K562 (cell line): Measurements from ENCODE around the gene YAP1. TPM values are rescaled to one million over a fixed set of nuclear protein-coding genes. Genes with fewer than 3 reads are reported as not detected.

Source experiments
- ATAC-seq: fragments of 200-7000 bp; cut with Tn5 transposase; 3 replicates; pipeline ENCODE4 v1.9.1; 2020; ENCODE audit warnings: moderate library complexity
- BruUV-seq: library from RNA; stranded (reverse); fragments of 400-500 nt; replicated peaks from 2 replicates; lab custom pipeline; 2021; lab: Mats Ljungman, UMichigan
- CTCF ChIA-PET: fragments of 300-600 bp; formaldehyde crosslinking; extraction: SDS; loops from one replicate; lab custom pipeline; 2021; ENCODE audit warnings: low intra/inter-chr PET ratio; lab: Yijun Ruan, JAX
- POLR2A ChIA-PET: fragments of 300-600, 350-650 bp; sonication (Branson Sonifier 250); formaldehyde crosslinking; extraction: SDS; loops from one replicate; lab custom pipeline; 2021; ENCODE audit warnings: antibody characterized with exemption, inconsistent platforms; lab: Yijun Ruan, JAX
- DNase-seq, 4 experiments: peaks; one replicate each; pipeline versions ENCODE4 v3.0.0 to v3.0.0-alpha.2; 2011 to 2018; ENCODE audit warnings: low spot score in 3 of 4, mixed read lengths in 3 of 4; ENCODE audit errors: extremely low read depth in 1 of 4
- FAIRE-seq: peaks from 2 replicates; lab custom pipeline; 2011; peaks lifted over from hg19 to GRCh38; lab: Jason Lieb, UNC
- H2AFZ ChIP-seq: 2 replicates; pipeline ENCODE4 v1.6.0; 2011; ENCODE audit warnings: low read depth, low read length, control low read depth, inconsistent platforms
- H3K27ac ChIP-seq: fragments of 200-600 bp; 3 replicates; pipeline ENCODE4 v1.8.0; 2011; ENCODE audit warnings: low read depth, mild to moderate bottlenecking, control low read depth, inconsistent platforms, low read length, moderate library complexity, mixed read lengths; ENCODE audit errors: extremely low read depth
- H3K27me3 ChIP-seq, 2 experiments: fragments of 300-600 bp in 1 of 2; 2 replicates in 1 of 2; 3 replicates in 1 of 2; pipeline versions ENCODE4 v1.6.0 to v1.8.0; 2011; ENCODE audit warnings: inconsistent platforms in 2 of 2, low read length in 2 of 2, mild to moderate bottlenecking in 1 of 2, mixed read lengths in 1 of 2, moderate library complexity in 1 of 2; ENCODE audit not compliant: control insufficient read depth in 2 of 2, insufficient read depth in 2 of 2
- H3K36me3 ChIP-seq: fragments of 300-600 bp; 3 replicates; pipeline ENCODE4 v1.8.0; 2011; ENCODE audit warnings: mild to moderate bottlenecking, low read length, inconsistent platforms; ENCODE audit not compliant: control insufficient read depth, insufficient read depth
- H3K4me1 ChIP-seq, 2 experiments: fragments of 200-600 bp in 1 of 2; replicated peaks in 1 of 2; 2 replicates in 1 of 2; 3 replicates in 1 of 2; pipeline versions ENCODE4 v1.5.1 to v1.8.0; 2011; ENCODE audit warnings: inconsistent platforms in 2 of 2, low read length in 2 of 2, mild to moderate bottlenecking in 1 of 2, mixed read lengths in 1 of 2, moderate library complexity in 1 of 2; ENCODE audit not compliant: control insufficient read depth in 2 of 2, insufficient read depth in 2 of 2
- H3K4me2 ChIP-seq: 2 replicates; pipeline ENCODE4 v1.6.1; 2011; ENCODE audit warnings: low read length, control low read depth, inconsistent platforms, mixed read lengths; ENCODE audit not compliant: insufficient read depth
- H3K4me3 ChIP-seq: fragments of 200-600 bp; sonication (generic), shearing (Covaris generic); 2 replicates; pipeline ENCODE4 v1.5.1; 2016; ENCODE audit warnings: control low read depth, inconsistent platforms
- H3K79me2 ChIP-seq: fragments of 200-600 bp; 3 replicates; pipeline ENCODE4 v1.8.0; 2011; ENCODE audit warnings: low read length, inconsistent platforms; ENCODE audit not compliant: control insufficient read depth, insufficient read depth
- H3K9ac ChIP-seq, 2 experiments: 2 replicates each; pipeline versions ENCODE4 v1.6.0 to v1.6.1; 2011; ENCODE audit warnings: low read depth in 2 of 2, low read length in 2 of 2, control low read depth in 1 of 2, inconsistent platforms in 1 of 2, mild to moderate bottlenecking in 1 of 2, mixed read lengths in 1 of 2; ENCODE audit not compliant: insufficient read depth in 1 of 2
- H3K9me1 ChIP-seq: one replicate; pipeline ENCODE4 v1.6.0; 2011; ENCODE audit warnings: inconsistent platforms, mild to moderate bottlenecking, low read length, moderate library complexity; ENCODE audit not compliant: control insufficient read depth, insufficient read depth
- H3K9me3 ChIP-seq: replicated peaks from 2 replicates; pipeline ENCODE4 v1.5.1; 2011; ENCODE audit warnings: low read depth, low read length, inconsistent platforms; ENCODE audit not compliant: control insufficient read depth, insufficient read depth
- H4K20me1 ChIP-seq: replicated peaks from 2 replicates; pipeline ENCODE4 v1.6.1; 2011; ENCODE audit warnings: low read length, inconsistent platforms, mixed read lengths; ENCODE audit not compliant: control insufficient read depth, insufficient read depth
- DNMT1 ChIP-seq: fragments of 450-650 bp; IDR thresholded peaks from 2 replicates; pipeline ENCODE4 v1.6.1; 2016; ENCODE audit warnings: antibody characterized with exemption, mild to moderate bottlenecking
- HMGN3 ChIP-seq: IDR thresholded peaks from 2 replicates; pipeline ENCODE4 v1.6.1; 2011; ENCODE audit warnings: borderline replicate concordance, low read depth, mild to moderate bottlenecking, mixed read lengths, low read length; ENCODE audit not compliant: insufficient read length; ENCODE audit errors: extremely low read depth
- KLF16 ChIP-seq: IDR thresholded peaks from 2 replicates; pipeline ENCODE4 v1.6.1; 2016; ENCODE audit warnings: antibody characterized with exemption
- MEF2D ChIP-seq: conservative IDR thresholded peaks from 2 replicates; pipeline ENCODE4 v1.6.1; 2016; ENCODE audit warnings: low read depth, missing genetic modification characterization, missing compliant biosample characterization
- MTF1 ChIP-seq: fragments of 250-450 bp; sonication (Bioruptor Pico); IDR thresholded peaks from 2 replicates; pipeline ENCODE4 v1.9.0; 2021; ENCODE audit warnings: moderate library complexity, mild to moderate bottlenecking, inconsistent platforms, borderline replicate concordance
- NFIX ChIP-seq: fragments of 250-450 bp; sonication (Bioruptor Pico); IDR thresholded peaks from 2 replicates; pipeline ENCODE4 v1.4.0; 2020; ENCODE audit warnings: low read depth, mild to moderate bottlenecking, moderate library complexity
- NR2C2 ChIP-seq, 2 experiments: fragments of 200-800 bp in 1 of 2; sonication (Bioruptor generic) in 1 of 2; sonication (generic) in 1 of 2; formaldehyde crosslinking in 1 of 2; IDR thresholded peaks; 2 replicates each; pipeline versions ENCODE4 v1.6.1 to v1.8.0; 2016 to 2022; ENCODE audit warnings: mild to moderate bottlenecking in 1 of 2, missing compliant biosample characterization in 1 of 2, missing genetic modification characterization in 1 of 2, missing genetic modification reagents in 1 of 2
- POLR2AphosphoS5 ChIP-seq: IDR thresholded peaks from 2 replicates; pipeline ENCODE4 v1.6.1; 2011; ENCODE audit warnings: mild to moderate bottlenecking, low read depth, low read length, moderate library complexity; ENCODE audit not compliant: control insufficient read depth, insufficient read depth
- SAFB ChIP-seq: fragments of 200-400 bp; formaldehyde crosslinking; IDR thresholded peaks from 2 replicates; pipeline ENCODE4 v1.6.1; 2017; ENCODE audit warnings: low read depth, low read length, borderline replicate concordance
- ZFP1 ChIP-seq: fragments of 450-650 bp; formaldehyde crosslinking; IDR thresholded peaks from 2 replicates; pipeline ENCODE4 v1.4.0; 2020; ENCODE audit warnings: mild to moderate bottlenecking, mixed read lengths
- ZNF217 ChIP-seq: sonication (generic); formaldehyde crosslinking; IDR thresholded peaks from 2 replicates; pipeline ENCODE4 v1.8.0; 2022; ENCODE audit warnings: mild to moderate bottlenecking, missing genetic modification reagents
- ZNF354B ChIP-seq: fragments of 250-450 bp; sonication (Bioruptor Pico); IDR thresholded peaks from 2 replicates; pipeline ENCODE4 v1.4.0; 2020
- ZNF699 ChIP-seq: fragments of 250-450 bp; sonication (Bioruptor Pico); IDR thresholded peaks from 2 replicates; pipeline ENCODE4 v1.8.0; 2021; ENCODE audit warnings: mild to moderate bottlenecking, moderate library complexity; ENCODE audit not compliant: insufficient replicate concordance
- in situ Hi-C: fragments of 300-500 bp; cut with MboI; formaldehyde crosslinking; loops from 4 replicates; pipeline ENCODE4 v1.15.0; 2018; ENCODE audit warnings: inconsistent platforms, mixed read lengths
- intact Hi-C: fragments of 100-400 bp; cut with micrococcal nuclease; formaldehyde crosslinking; loops from 2 replicates; pipeline ENCODE4 v1.14.2; 2022
- polyA plus RNA-seq, 8 experiments: library from polyadenylated mRNA; depleted of rRNA in 4 of 8; stranded (reverse) in 5 of 8; unstranded in 3 of 8; fragments of >200 nt; fragmentation: Nextera tagmentation in 2 of 8; fragmentation: Illumina TruSeq in 1 of 8; extraction: Ambion mirVana in 2 of 8; extraction: Trizol in 1 of 8; gene quantifications; 2 replicates each; pipeline versions ENCODE4 v1.2.1 to v1.2.3, GENCODE V29; 2011 to 2014; ENCODE audit warnings: inconsistent platforms in 1 of 8, missing spikeins in 1 of 8
- total RNA-seq, 7 experiments: library from RNA; depleted of rRNA in 6 of 7; stranded (reverse); fragments of >200 nt in 6 of 7; fragmentation: Illumina TruSeq in 2 of 7; extraction: Trizol in 2 of 7; gene quantifications; 2 replicates each; pipeline versions ENCODE4 v1.2.1 to v1.2.3, GENCODE V29; 2011 to 2021; ENCODE audit warnings: low replicate concordance in 1 of 7
- TF ChIP-seq, protein P1 (sequence below): sonication (generic); formaldehyde crosslinking; IDR thresholded peaks from 2 replicates; pipeline ENCODE4 v1.4.0; 2020; ENCODE audit warnings: mild to moderate bottlenecking, missing genetic modification reagents
- TF ChIP-seq, protein P2 (sequence below): sonication (generic); formaldehyde crosslinking; IDR thresholded peaks from 2 replicates; pipeline ENCODE4 v1.8.0; 2022; ENCODE audit warnings: mild to moderate bottlenecking, low read depth, missing genetic modification reagents
- TF ChIP-seq, protein P3 (sequence below): IDR thresholded peaks from 3 replicates; pipeline ENCODE4 v1.6.1; 2011; ENCODE audit warnings: borderline replicate concordance, mild to moderate bottlenecking; ENCODE audit not compliant: insufficient read length, insufficient read depth

Gene YAP1
- total and polyA plus RNA-seq, 9 of the 15 experiments (the other 6 are each of a cell fraction or from before 2014, with no cell fraction given): 0.18 TPM; not detected in 8

DNA sequence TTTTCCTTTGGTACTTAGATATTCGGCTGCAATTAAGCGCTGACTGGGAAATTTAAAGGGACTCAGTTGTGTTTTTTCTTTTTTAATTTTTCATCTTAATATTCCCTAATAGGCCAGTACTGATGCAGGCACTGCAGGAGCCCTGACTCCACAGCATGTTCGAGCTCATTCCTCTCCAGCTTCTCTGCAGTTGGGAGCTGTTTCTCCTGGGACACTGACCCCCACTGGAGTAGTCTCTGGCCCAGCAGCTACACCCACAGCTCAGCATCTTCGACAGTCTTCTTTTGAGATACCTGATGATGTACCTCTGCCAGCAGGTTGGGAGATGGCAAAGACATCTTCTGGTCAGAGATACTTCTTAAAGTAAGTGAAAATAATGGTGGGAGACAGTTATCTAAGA is 3.8 kb downstream of the YAP1 start (continued):
- TF ChIP-seq POLR2AphosphoS5 (no peak), HMGN3 (no peak), NFIX (no peak)
- TF ChIP-seq, protein P1, sequence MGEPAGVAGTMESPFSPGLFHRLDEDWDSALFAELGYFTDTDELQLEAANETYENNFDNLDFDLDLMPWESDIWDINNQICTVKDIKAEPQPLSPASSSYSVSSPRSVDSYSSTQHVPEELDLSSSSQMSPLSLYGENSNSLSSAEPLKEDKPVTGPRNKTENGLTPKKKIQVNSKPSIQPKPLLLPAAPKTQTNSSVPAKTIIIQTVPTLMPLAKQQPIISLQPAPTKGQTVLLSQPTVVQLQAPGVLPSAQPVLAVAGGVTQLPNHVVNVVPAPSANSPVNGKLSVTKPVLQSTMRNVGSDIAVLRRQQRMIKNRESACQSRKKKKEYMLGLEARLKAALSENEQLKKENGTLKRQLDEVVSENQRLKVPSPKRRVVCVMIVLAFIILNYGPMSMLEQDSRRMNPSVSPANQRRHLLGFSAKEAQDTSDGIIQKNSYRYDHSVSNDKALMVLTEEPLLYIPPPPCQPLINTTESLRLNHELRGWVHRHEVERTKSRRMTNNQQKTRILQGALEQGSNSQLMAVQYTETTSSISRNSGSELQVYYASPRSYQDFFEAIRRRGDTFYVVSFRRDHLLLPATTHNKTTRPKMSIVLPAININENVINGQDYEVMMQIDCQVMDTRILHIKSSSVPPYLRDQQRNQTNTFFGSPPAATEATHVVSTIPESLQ (CRISPR knock-in tag): no peak

DNA sequence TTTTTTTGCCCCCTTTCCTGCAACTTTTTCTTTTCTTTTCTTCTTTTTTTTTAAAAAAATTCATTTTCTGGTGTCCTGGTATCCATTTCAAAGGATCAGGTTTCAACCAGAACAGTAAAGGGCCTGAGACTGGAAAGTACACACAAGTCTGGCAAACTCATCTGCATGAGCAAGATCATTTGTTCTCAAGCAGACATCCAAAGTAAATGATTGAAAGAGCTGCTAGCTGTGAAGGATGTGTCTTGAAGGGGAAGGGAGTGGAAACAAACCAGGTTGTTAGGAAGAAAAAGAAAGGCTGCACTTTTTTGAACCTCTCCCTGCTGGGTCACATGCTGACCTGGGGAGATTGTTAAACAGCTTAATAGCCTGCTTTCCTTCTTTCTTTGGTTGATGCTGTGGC is 5.3 kb downstream of the YAP1 start:
- Histone ChIP-seq H3K9me3 (no peaks in the 10 kb centered on the region), H3K9me1 (no peaks in the 10 kb centered on the region), H4K20me1 (no peaks in the 10 kb centered on the region), H3K36me3 (no peaks in the 10 kb centered on the region), H3K9ac (no peak overlapping the region), H3K79me2 (no peaks in the 10 kb centered on the region), H3K4me2 (no peak overlapping the region), H3K4me3 (no peak overlapping the region), H3K4me1 (peaks cover 0 to 4% of the 10 kb centered on the region in 2 experiments; a peak in 1 of 5 replicates), H3K27ac (no peak overlapping the region), H2AFZ (no peak overlapping the region), H3K27me3 (no peaks in the 10 kb centered on the region)
- DNase-seq: no peak
- no peak for ATAC-seq
- ChIA-PET CTCF (interaction anchor here (0.6 kb wide), 1 partner anchor 127 kb away, joined by 3 read pairs; no protein-coding TSS in a partner anchor), POLR2A (interaction anchor here (0.6 kb wide), 1 partner anchor 102 kb away, joined by 4 read pairs; no protein-coding TSS in a partner anchor)
- no TSS peak for BruUV-seq
- intact Hi-C loops: no loop called here
- in situ Hi-C loops: no loop called here
- no peak for FAIRE-seq
- TF ChIP-seq DNMT1: no peak
- no peak for TF ChIP-seq ZNF354B
- TF ChIP-seq MEF2D (tag): no peak
- no peak for TF ChIP-seq ZNF217 (CRISPR knock-in tag)
- no peak for TF ChIP-seq HMGN3
- no peak for TF ChIP-seq SAFB
- TF ChIP-seq MTF1 (CRISPR knock-in tag): no peak
- no peak for TF ChIP-seq NR2C2 (CRISPR knock-in tag; IDR thresholded peaks at IDR 0.05)
- no peak for TF ChIP-seq NR2C2 (tag; IDR thresholded peaks at IDR 0.05)
- TF ChIP-seq, protein P2, sequence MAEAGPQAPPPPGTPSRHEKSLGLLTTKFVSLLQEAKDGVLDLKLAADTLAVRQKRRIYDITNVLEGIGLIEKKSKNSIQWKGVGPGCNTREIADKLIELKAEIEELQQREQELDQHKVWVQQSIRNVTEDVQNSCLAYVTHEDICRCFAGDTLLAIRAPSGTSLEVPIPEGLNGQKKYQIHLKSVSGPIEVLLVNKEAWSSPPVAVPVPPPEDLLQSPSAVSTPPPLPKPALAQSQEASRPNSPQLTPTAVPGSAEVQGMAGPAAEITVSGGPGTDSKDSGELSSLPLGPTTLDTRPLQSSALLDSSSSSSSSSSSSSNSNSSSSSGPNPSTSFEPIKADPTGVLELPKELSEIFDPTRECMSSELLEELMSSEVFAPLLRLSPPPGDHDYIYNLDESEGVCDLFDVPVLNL (CRISPR knock-in tag): no peak
- TF ChIP-seq ZNF699: no peak
- TF ChIP-seq KLF16: no peak
- no peak for TF ChIP-seq ZFP1
- TF ChIP-seq, protein P3, sequence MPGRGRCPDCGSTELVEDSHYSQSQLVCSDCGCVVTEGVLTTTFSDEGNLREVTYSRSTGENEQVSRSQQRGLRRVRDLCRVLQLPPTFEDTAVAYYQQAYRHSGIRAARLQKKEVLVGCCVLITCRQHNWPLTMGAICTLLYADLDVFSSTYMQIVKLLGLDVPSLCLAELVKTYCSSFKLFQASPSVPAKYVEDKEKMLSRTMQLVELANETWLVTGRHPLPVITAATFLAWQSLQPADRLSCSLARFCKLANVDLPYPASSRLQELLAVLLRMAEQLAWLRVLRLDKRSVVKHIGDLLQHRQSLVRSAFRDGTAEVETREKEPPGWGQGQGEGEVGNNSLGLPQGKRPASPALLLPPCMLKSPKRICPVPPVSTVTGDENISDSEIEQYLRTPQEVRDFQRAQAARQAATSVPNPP: no peak
